ENCODE data around the gene WWC2.

DNA sequence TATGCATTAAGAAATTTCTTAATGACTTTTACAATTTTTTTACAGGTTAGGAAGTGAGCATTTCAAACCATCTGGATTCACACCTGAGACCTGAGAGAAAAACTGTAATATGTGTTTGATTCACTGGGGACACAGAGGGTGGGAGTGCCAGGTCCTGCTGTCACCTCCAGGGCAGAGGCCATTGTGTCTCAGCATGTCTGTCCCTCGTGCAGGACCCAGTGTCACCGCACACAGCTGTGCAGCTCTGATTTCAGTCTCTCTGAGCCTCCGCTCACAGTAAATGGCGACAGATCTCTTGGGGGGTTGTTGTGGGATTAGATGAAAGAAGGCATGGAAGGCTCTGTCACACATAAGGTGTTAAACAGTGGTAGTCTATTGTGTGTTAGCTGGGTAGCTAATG, 246.2 kb downstream of the WWC2 start:
- TF ChIP-seq POLR2A (IDR thresholded peaks at IDR 0.05; ENCODE audit: low read length) (no peak), GATA1 (IDR thresholded peaks at IDR 0.05; ENCODE audit: low read depth, low read length) (no peak)

All from erythroblast (primary cell).